Raji (cell line): ENCODE measurements around the gene ASTN2.

Experiments used
- POLR2A ChIP-seq: IDR thresholded peaks from 2 replicates; pipeline ENCODE4 v1.6.1; 2011; ENCODE audit warnings: low read depth, low read length, control low read depth; ENCODE audit not compliant: insufficient read depth

ASTN2 gene

GRCh38 chr9:117123729-117124128, 291.1 kb downstream of the ASTN2 start:
- TF ChIP-seq POLR2A = no peak

- TF ChIP-seq POLR2A = no peak
Measured at GRCh38 chr9:117122953-117123352, 291.9 kb downstream of the ASTN2 start.

DNA sequence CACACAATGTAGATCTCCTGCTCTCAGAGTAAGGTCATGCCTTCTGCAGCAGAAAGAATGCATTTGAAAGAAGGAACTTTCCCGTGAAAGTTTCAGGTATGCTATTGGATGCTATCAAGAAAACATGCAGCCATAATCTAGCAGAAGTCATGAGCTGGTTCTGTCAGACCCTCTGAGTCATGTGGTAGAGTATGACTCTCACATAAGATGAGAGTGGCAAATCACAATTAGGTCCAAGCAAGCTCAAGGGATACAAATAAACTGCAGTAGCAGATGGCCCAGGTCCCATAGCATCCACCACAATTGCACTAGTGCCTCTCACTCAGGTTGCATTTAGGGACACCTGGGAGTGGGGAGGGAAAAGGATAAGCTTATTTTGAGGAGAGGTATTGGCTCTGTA, 292.8 kb downstream of the ASTN2 start:
- no peak for TF ChIP-seq POLR2A

DNA sequence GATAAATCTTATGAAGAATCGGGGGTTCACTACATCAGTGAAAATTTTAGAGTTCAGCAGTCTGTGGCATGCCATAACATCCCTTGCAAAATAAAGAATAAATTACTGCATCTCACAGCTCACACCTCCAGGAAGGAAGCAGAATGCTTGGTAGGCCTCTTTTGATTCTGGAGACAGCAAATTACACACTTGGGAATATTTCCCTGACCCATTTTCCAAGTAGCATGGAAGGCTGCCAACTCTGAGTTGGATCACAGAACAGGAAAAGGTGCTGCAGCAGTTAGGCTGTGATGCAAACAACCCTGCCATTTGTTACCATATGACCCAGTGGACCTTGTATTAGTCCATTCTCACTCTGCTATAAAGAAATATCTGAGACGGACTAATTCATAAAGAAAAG, 293.5 kb downstream of the ASTN2 start:
- no peak for TF ChIP-seq POLR2A

- TF ChIP-seq POLR2A = no peak
Measured at GRCh38 chr9:117120061-117120460, 294.8 kb downstream of the ASTN2 start.

DNA sequence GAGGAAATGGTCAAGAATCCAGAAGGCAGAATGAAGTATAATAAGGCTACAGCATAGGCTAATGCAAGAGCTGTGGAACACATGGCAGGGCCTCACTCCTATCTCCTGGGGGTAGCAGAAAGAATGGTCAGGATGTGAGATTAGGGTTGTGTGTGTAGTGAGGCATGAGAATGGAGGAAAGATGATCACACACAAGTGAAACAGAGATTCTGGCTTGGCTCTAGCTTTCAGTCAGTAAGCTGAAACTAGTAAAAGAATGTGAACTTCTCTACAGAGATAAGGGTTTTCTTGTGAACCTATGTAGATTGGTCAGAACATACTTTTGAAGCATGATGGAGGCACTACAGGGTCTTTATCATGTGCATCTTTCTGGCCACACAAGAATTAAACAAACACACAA, 298.8 kb downstream of the ASTN2 start:
- TF ChIP-seq POLR2A = no peak

- TF ChIP-seq POLR2A = no peak
Measured at GRCh38 chr9:117114768-117115167, 300.1 kb downstream of the ASTN2 start.

GRCh38 chr9:117104716-117105495, 310.0 kb downstream of the ASTN2 start:
- TF ChIP-seq POLR2A = no peak

DNA sequence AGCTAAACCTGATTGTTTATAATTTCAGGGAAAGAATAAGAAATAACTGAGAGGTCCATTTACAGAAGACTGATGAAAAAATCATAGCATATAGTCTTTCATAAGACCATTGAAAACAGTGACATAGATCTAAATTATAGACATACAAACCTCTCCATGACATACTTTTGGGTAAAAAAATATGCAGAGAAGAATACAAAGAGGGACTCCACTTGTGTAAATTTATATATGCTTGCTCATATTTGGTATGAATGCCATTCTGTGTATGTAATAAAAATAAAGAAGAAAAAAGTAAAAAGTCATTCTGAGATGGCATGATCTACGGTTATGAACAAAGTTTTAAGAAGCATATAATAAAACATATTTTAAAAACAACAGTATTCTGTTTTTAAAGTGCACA, 310.7 kb downstream of the ASTN2 start:
- TF ChIP-seq POLR2A = no peak

- no peak for TF ChIP-seq POLR2A
Measured at GRCh38 chr9:117103438-117104110, 311.3 kb downstream of the ASTN2 start.

DNA sequence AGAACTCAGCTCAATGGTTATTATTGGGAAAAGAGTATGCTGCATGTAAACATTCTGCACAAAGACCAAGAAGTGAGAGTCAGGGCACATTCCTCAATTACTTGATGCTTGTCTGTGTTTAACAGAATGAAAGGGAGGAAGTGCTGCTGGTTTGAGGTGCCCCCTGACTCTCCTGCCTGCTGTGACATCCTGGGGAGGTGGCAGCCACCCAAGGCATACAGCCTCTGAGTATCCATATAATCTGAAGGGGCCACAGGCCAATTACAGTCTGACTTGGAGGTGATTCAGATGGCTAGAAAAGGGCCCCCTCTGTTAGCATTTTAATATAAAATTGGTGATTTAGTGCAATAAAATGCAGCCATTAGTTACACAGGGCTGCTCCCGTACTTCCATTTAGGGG, 313.8 kb downstream of the ASTN2 start:
- TF ChIP-seq POLR2A = no peak

DNA sequence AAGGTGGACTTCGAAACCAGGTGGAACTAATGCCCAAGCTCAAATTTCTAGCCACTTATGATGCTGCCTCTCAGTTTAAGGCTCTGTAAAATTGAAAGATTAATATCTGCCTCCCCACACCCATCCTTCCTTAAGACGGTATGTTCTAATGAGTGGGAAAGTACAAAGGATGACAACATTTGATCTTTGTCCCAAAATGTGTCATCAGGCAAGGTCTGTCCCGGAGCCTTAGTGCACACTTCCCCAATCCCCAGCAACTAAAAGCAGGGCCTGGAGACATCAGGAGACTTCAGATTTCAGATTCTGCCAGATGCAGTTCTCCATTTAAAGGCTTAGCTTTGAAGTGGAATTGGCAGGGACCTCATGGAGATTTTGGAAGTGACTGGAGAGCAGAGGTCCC, 316.5 kb downstream of the ASTN2 start:
- no peak for TF ChIP-seq POLR2A

DNA sequence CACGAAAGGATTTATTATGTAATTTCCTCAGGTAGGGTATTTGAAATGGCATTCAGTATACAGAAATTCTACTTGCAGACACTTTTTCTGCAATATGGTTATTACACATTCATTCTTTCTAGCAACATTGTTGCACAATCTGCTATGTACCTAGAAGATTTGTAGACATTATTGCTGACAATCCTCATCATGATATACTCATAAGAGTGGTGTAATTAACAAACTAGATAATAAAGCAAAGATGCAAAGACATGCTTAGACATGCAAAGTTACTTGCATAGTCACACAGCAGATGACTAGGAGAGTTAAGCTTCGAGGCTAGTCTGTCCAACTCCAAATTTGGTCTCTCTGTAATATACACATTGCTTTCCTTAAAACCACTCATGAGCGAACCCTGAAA, 317.1 kb downstream of the ASTN2 start:
- TF ChIP-seq POLR2A = no peak

- no peak for TF ChIP-seq POLR2A
Measured at GRCh38 chr9:117096138-117096537, 318.7 kb downstream of the ASTN2 start.

GRCh38 chr9:117095081-117095480, 319.8 kb downstream of the ASTN2 start:
- no peak for TF ChIP-seq POLR2A
